Transverse colon (tissue), 4 donors: ENCODE results near the gene ELP6. TPM values are rescaled to one million over a fixed set of nuclear protein-coding genes. Genes with fewer than 3 reads are reported as not detected.

Experiments
- DNase-seq: peaks from one replicate; pipeline ENCODE4 v3.0.0-alpha.2; 2019
- H3K27ac ChIP-seq, 4 donors: fragments of 200-600 bp; sonication (generic); 2 replicates each; pipeline ENCODE4 v1.5.1; 2016 to 2018; ENCODE audit warnings: inconsistent platforms in 4 of 4
- H3K27me3 ChIP-seq: fragments of 200-600 bp; sonication (generic); 2 replicates; pipeline ENCODE4 v1.5.1; 2017; ENCODE audit warnings: inconsistent platforms
- H3K36me3 ChIP-seq, 4 donors: fragments of 200-600 bp; sonication (generic); 2 replicates each; pipeline ENCODE4 v1.5.1; 2017 to 2019; ENCODE audit warnings: inconsistent platforms in 4 of 4
- H3K4me1 ChIP-seq, 4 donors: fragments of 200-600 bp; sonication (generic); 2 replicates each; pipeline ENCODE4 v1.5.1; 2017 to 2020; ENCODE audit warnings: inconsistent platforms in 4 of 4
- H3K4me3 ChIP-seq, 4 donors: fragments of 200-600 bp; sonication (generic); 1 replicate in 1 of 4; 2 replicates in 3 of 4; pipeline versions ENCODE4 v1.5.1 to v1.6.1; 2017 to 2019; ENCODE audit warnings: inconsistent platforms in 4 of 4
- H3K9me3 ChIP-seq, 2 donors: fragments of 200-600 bp; sonication (generic); 2 replicates each; pipeline ENCODE4 v1.5.1; 2017 to 2019; ENCODE audit warnings: inconsistent platforms in 2 of 2
- EP300 ChIP-seq: sonication (generic); formaldehyde crosslinking; IDR thresholded peaks from one replicate; pipeline ENCODE4 v1.6.1; 2017; ENCODE audit warnings: antibody characterized with exemption, low read depth
- POLR2A ChIP-seq: fragments of 450-650 bp; IDR thresholded peaks from one replicate; pipeline ENCODE4 v1.6.1; 2016; ENCODE audit warnings: antibody characterized with exemption, mild to moderate bottlenecking, moderate library complexity
- POLR2AphosphoS5 ChIP-seq, 3 donors: sonication (generic); formaldehyde crosslinking; IDR thresholded peaks; one replicate each; pipeline ENCODE4 v1.6.1; 2016; ENCODE audit warnings: antibody characterized with exemption in 3 of 3
- WGBS, 2 donors: methylation state at CpG; one replicate each; pipeline ENCODE4 v1.1.5; 2018; ENCODE audit warnings: low coverage in 1 of 2; 5-methylcytosine and 5-hydroxymethylcytosine counted together
- in situ Hi-C, 4 donors: fragments of 200-750 bp; cut with MboI; loops; one replicate each; pipeline versions ENCODE4 v1.15.0 to v1.15.1; 2017; ENCODE audit warnings: low sequenced_read_pairs in 3 of 4, low pct_ligation_motif_present in 1 of 4, low pct_unique_long_range_greater_than_20kb in 1 of 4
- intact Hi-C: fragments of 100-400 bp; cut with DNase I; formaldehyde crosslinking; loops from one replicate; pipeline ENCODE4 v1.15.1; 2023; ENCODE audit warnings: low total_unique reads
- total RNA-seq, 4 donors: library from RNA; depleted of rRNA; stranded (reverse); fragments of >200 nt; gene quantifications; one replicate each; pipeline ENCODE4 v1.1.0, GENCODE V29; 2016
- TF ChIP-seq, protein P1 (sequence below), 5 experiments: fragments of 200-600 bp in 3 of 5; fragments of 450-650 bp in 2 of 5; sonication (generic) in 3 of 5; IDR thresholded peaks; 1 replicate in 2 of 5; 2 replicates in 3 of 5; pipeline ENCODE4 v1.5.1; 2016 to 2017; ENCODE audit warnings: antibody characterized with exemption in 5 of 5, inconsistent platforms in 3 of 5, mild to moderate bottlenecking in 2 of 5, moderate library complexity in 1 of 5

The ELP6 gene
- total RNA-seq, 4 donors from 2014 or later: 1.2 to 55.7 (median 28.3) TPM

DNA sequence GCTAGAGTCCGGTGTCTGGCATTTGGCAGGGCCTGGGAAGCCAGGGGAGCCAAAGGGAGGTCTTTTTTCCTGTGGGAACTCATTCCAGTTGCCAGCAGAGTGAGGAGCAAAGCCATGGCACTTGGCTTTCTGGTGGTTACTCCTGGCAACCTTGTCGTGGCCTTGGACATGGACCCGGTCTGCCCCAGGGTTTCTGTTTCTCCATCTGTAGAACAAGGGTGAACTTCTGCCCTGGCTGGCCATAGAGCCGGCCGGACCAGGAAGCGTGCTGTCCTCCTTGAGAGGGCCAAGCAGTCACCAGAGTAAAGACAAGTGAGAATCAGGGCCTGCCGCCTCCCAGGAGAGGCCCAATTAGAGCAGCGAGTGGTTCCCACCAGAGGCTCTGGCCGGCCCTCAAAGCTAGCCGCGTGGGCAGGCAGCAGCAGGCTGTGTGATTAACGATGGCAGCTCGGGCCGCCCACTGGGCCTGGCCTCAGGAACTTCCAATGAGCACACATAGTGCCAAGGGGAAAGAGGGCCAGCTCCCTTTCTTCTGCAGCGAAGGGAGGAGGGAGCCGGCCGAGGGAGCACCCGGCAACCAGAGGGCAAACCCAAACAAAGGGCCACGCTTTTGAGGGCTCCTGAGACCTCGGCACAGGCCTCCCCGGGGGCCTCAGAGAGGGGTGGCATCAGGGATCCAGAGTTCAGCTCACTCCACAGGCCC lies 29.1 kb upstream of the ELP6 start:
- Histone ChIP-seq H3K4me3 (no peak overlapping the region), H3K9me3 (no peaks in the 10 kb centered on the region), H3K36me3 (no peaks in the 10 kb centered on the region), H3K27ac (peak overlapping the region in 1 of 4 donors; percentile 24), H3K27me3 (no peaks in the 10 kb centered on the region), H3K4me1 (peaks cover 0 to 9% (median 2%) of the 10 kb centered on the region in 4 donors)
- DNase-seq: peak; percentile 14
- TF ChIP-seq, protein P1, sequence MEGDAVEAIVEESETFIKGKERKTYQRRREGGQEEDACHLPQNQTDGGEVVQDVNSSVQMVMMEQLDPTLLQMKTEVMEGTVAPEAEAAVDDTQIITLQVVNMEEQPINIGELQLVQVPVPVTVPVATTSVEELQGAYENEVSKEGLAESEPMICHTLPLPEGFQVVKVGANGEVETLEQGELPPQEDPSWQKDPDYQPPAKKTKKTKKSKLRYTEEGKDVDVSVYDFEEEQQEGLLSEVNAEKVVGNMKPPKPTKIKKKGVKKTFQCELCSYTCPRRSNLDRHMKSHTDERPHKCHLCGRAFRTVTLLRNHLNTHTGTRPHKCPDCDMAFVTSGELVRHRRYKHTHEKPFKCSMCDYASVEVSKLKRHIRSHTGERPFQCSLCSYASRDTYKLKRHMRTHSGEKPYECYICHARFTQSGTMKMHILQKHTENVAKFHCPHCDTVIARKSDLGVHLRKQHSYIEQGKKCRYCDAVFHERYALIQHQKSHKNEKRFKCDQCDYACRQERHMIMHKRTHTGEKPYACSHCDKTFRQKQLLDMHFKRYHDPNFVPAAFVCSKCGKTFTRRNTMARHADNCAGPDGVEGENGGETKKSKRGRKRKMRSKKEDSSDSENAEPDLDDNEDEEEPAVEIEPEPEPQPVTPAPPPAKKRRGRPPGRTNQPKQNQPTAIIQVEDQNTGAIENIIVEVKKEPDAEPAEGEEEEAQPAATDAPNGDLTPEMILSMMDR (IDR thresholded peaks at IDR 0.05): no peak
- TF ChIP-seq POLR2AphosphoS5 (IDR thresholded peaks at IDR 0.05) (no peak), EP300 (no peak), POLR2A (no peak)
- in situ Hi-C loops (loop anchor here in 1 of 4 donors (25.0 kb wide), 1 partner anchor 620 kb away; no protein-coding TSS in a partner anchor), intact Hi-C loops (no loop called here)
- 68% methylated on average over 21 of the region's 21 CpGs; no CpG with 5 or more reads in 1 of the 2 donors for WGBS, 2 donors

DNA sequence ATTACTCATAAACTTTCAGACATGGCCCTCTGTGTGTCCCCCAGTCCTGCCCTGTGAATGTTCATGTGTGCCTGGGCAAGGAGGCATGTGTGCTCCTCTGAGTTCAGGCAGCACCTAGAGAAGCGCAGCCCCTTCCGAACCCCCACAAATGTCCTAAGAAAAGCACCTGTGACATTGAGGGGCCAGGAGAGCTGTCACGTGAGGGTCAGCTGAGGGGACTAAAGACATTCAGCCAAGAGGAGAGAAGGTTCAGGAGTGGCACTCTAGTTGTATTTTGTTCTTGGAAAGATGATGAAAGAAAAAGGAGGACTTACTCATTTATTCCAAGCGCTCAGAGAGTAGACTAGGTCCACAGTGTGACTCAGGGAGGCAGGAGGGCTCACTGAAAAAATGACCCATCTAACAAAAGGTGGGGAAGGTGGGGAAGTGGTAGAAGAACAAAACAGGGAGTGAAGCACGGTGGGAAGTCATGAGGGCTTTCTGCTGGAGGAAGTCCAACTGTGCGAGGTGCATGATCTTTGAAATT lies 28.1 kb upstream of the ELP6 start:
- in situ Hi-C loops: loop anchor here in 1 of 4 donors (25.0 kb wide), 1 partner anchor 621 kb away; no protein-coding TSS in a partner anchor
- Histone ChIP-seq H3K9me3 (no peaks in the 10 kb centered on the region), H3K27me3 (no peaks in the 10 kb centered on the region), H3K4me3 (no peak overlapping the region), H3K27ac (no peak overlapping the region), H3K4me1 (peaks cover 0 to 9% (median 2%) of the 10 kb centered on the region in 4 donors), H3K36me3 (no peaks in the 10 kb centered on the region)
- no peak for DNase-seq
- intact Hi-C loops: no loop called here
- TF ChIP-seq POLR2A (no peak), POLR2AphosphoS5 (IDR thresholded peaks at IDR 0.05) (no peak), EP300 (no peak)
- TF ChIP-seq, protein P1 (IDR thresholded peaks at IDR 0.05): no peak
- 59 to 68% methylated on average over 6 of the region's 6 CpGs for WGBS, 2 donors

DNA sequence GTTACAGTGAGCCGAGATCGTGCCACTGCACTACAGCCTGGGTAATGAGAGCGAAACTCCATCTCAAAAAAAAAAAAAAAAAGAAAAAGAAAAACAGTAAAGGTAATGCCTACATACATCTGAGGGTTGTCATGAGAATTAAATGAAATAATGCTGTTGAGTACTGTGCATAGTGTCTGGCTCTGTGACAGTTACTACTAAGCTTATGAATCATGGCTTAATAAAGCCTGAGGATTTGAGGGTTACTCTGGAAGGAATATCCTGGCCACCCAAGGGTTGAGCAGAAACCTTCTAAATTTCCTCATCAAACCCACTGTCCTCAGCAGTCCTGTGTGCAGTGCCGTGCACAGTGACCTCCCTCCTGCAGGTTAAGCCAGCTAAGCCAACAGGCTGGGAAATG lies 26.8 kb upstream of the ELP6 start:
- Histone ChIP-seq H3K36me3 (no peaks in the 10 kb centered on the region), H3K27me3 (no peaks in the 10 kb centered on the region), H3K9me3 (no peaks in the 10 kb centered on the region), H3K27ac (no peak overlapping the region), H3K4me1 (peaks cover 0 to 9% (median 2%) of the 10 kb centered on the region in 4 donors), H3K4me3 (no peak overlapping the region)
- WGBS, 2 donors: 80 to 87% methylated on average over 1 to 4 of the region's 4 CpGs
- no peak for TF ChIP-seq EP300
- no peak for TF ChIP-seq POLR2AphosphoS5 (IDR thresholded peaks at IDR 0.05)
- no peak for TF ChIP-seq POLR2A
- TF ChIP-seq, protein P1 (IDR thresholded peaks at IDR 0.05): no peak
- DNase-seq: no peak
- intact Hi-C loops (no loop called here), in situ Hi-C loops (loop anchor here in 1 of 4 donors (25.0 kb wide), 1 partner anchor 622 kb away; no protein-coding TSS in a partner anchor)

DNA sequence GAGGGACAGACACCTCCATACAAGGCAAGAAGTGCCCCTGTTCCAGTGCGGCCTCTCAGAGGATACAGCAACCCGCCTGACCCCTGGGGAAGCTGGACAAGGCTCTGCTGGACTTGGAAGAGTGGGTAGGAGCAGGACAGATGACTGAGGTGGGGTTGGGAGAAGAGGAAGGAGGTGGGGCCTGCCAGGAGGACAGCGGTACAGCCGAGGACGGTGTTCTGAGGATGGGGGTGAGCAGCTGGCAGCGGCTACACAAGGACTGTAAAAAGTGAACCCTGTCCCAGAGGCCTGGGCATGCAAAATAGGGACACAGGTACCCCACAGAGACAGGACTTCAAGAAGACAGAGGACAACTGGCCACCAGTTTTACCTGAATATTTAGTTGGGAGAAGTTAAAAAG lies 23.5 kb upstream of the ELP6 start:
- Histone ChIP-seq H3K27ac (no peak overlapping the region), H3K4me3 (no peak overlapping the region), H3K27me3 (no peaks in the 10 kb centered on the region), H3K9me3 (no peaks in the 10 kb centered on the region), H3K36me3 (no peaks in the 10 kb centered on the region), H3K4me1 (no peaks in the 10 kb centered on the region)
- DNase-seq: no peak
- 92% methylated on average over 6 of the region's 6 CpGs; no CpG with 5 or more reads in 1 of the 2 donors for WGBS, 2 donors
- intact Hi-C loops (no loop called here), in situ Hi-C loops (loop anchor here in 1 of 4 donors (25.0 kb wide), 1 partner anchor 625 kb away; no protein-coding TSS in a partner anchor)
- TF ChIP-seq POLR2AphosphoS5 (IDR thresholded peaks at IDR 0.05) (no peak), EP300 (no peak), POLR2A (no peak)
- TF ChIP-seq, protein P1 (IDR thresholded peaks at IDR 0.05): no peak
